ENCODE results near the gene MACROD2. TPM values are rescaled to one million over a fixed set of nuclear protein-coding genes. Genes with fewer than 3 reads are reported as not detected.

The MACROD2 gene
- total and polyA plus RNA-seq, 4 donors = 13.0 to 67.1 (median 20.7) TPM

GRCh38 chr20:14666696-14667095, 671.4 kb downstream of the MACROD2 start:
- H3K4me1 ChIP-seq (ENCODE audit: control insufficient read depth in 5 of 5, insufficient read depth in 5 of 5, low read length in 5 of 5) = peaks cover 0 to 2% (median 0%) of the 10 kb centered on the region in 5 donors
- H3K27ac ChIP-seq (ENCODE audit: low read depth in 1 of 2, low read length in 1 of 2) = no peak overlapping the region
- no peaks in the 10 kb centered on the region for H3K27me3 ChIP-seq (ENCODE audit: control insufficient read depth in 3 of 3, insufficient read depth in 3 of 3, low read length in 2 of 3)
- no peak for TF ChIP-seq CTCF (IDR thresholded peaks at IDR 0.05; ENCODE audit: control extremely low read depth, extremely low read depth)
- no peak overlapping the region for H3K4me3 ChIP-seq
- H3K36me3 ChIP-seq (ENCODE audit: control insufficient read depth in 4 of 4, insufficient read depth in 4 of 4, low read length in 4 of 4) = no peaks in the 10 kb centered on the region
- no peak for DNase-seq
- H3K9me3 ChIP-seq (ENCODE audit: control insufficient read depth in 4 of 4, insufficient read depth in 3 of 4, low read length in 3 of 4) = no peaks in the 10 kb centered on the region
- 76 to 93% methylated on average over 1 of the region's 1 CpG for WGBS, 2 donors
- ATAC-seq (ENCODE audit: insufficient read depth, low FRiP score) = no peak
- H3K9ac ChIP-seq (ENCODE audit: insufficient read depth in 1 of 2, low read length in 2 of 2) = no peak overlapping the region

DNA sequence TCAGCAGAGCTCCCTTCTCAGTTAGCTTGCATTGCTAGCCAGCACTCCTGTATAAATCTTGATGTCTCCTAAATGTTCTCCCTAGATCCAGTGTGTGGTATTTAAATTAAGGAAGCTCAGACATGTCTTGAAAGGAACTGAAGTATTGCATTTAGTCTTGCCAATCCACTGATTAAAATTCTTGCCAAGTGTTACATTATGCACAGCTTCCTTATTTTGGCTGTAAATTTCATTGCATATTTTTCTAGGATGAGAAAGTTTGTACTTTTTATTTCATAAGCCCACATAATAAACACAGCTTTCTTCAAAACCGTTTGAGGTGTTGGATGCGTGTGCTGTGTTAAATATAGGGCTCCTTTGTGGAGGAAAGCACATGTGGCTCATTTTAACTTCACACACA, 671.9 kb downstream of the MACROD2 start:
- no peak overlapping the region for H3K9ac ChIP-seq (ENCODE audit: insufficient read depth in 1 of 2, low read length in 2 of 2)
- ATAC-seq (ENCODE audit: insufficient read depth, low FRiP score) (no peak), DNase-seq (no peak)
- no peaks in the 10 kb centered on the region for H3K36me3 ChIP-seq (ENCODE audit: control insufficient read depth in 4 of 4, insufficient read depth in 4 of 4, low read length in 4 of 4)
- H3K4me1 ChIP-seq (ENCODE audit: control insufficient read depth in 5 of 5, insufficient read depth in 5 of 5, low read length in 5 of 5) = peaks cover 0 to 6% (median 0%) of the 10 kb centered on the region in 5 donors
- H3K27ac ChIP-seq (ENCODE audit: low read depth in 1 of 2, low read length in 1 of 2) = no peak overlapping the region
- H3K27me3 ChIP-seq (ENCODE audit: control insufficient read depth in 3 of 3, insufficient read depth in 3 of 3, low read length in 2 of 3) = no peaks in the 10 kb centered on the region
- WGBS, 2 donors = 70 to 83% methylated on average over 2 of the region's 2 CpGs
- H3K4me3 ChIP-seq = no peak overlapping the region
- TF ChIP-seq CTCF (IDR thresholded peaks at IDR 0.05; ENCODE audit: control extremely low read depth, extremely low read depth) = no peak
- no peaks in the 10 kb centered on the region for H3K9me3 ChIP-seq (ENCODE audit: control insufficient read depth in 4 of 4, insufficient read depth in 3 of 4, low read length in 3 of 4)

DNA sequence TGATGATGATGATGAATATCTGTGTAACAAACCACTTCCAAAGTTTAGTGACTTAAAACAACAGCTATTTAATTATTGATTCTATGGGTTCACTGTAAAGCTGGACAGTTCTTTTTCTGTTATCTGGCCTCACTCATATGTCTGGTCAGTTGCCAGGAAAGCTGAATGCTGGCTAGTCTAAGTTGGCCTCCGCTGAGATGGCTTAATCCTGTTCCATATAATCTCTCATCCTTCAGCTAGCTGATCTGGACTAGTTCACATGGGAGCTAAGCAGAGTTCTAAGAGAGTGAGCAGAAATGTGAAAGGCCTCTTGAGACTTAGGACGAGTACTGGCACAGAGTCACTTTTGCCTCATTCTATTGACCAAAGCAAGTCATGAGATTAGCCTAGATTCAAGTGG, 676.8 kb downstream of the MACROD2 start:
- 61 to 66% methylated on average over 2 of the region's 2 CpGs for WGBS, 2 donors
- no peak for ATAC-seq (ENCODE audit: insufficient read depth, low FRiP score)

More for the DNA sequence above, 676.8 kb downstream of the MACROD2 start:
- TF ChIP-seq CTCF (IDR thresholded peaks at IDR 0.05; ENCODE audit: control extremely low read depth, extremely low read depth) = no peak
- no peaks in the 10 kb centered on the region for H3K9me3 ChIP-seq (ENCODE audit: control insufficient read depth in 4 of 4, insufficient read depth in 3 of 4, low read length in 3 of 4)
- no peak overlapping the region for H3K4me3 ChIP-seq
- peaks cover 0 to 6% (median 0%) of the 10 kb centered on the region in 5 donors for H3K4me1 ChIP-seq (ENCODE audit: control insufficient read depth in 5 of 5, insufficient read depth in 5 of 5, low read length in 5 of 5)
- no peaks in the 10 kb centered on the region for H3K27me3 ChIP-seq (ENCODE audit: control insufficient read depth in 3 of 3, insufficient read depth in 3 of 3, low read length in 2 of 3)
- no peak overlapping the region for H3K27ac ChIP-seq (ENCODE audit: low read depth in 1 of 2, low read length in 1 of 2)
- DNase-seq = peak; percentile 19 to 74 (median 56)
- no peak overlapping the region for H3K9ac ChIP-seq (ENCODE audit: insufficient read depth in 1 of 2, low read length in 2 of 2)
- H3K36me3 ChIP-seq (ENCODE audit: control insufficient read depth in 4 of 4, insufficient read depth in 4 of 4, low read length in 4 of 4) = no peaks in the 10 kb centered on the region

All from lung (tissue), 12 donors.